SK-N-SH (cell line): Measurements from ENCODE around the gene DOHH. TPM values are rescaled to one million over a fixed set of nuclear protein-coding genes. Genes with fewer than 3 reads are reported as not detected.

Experiments
- CTCF ChIA-PET: fragments of 300-600, 350-600 bp; formaldehyde crosslinking; extraction: SDS; loops from one replicate; lab custom pipeline; 2021; lab: Yijun Ruan, JAX
- POLR2A ChIA-PET: fragments of 350-600 bp; sonication (Branson Sonifier 250); formaldehyde crosslinking; extraction: SDS; loops from one replicate; lab custom pipeline; 2020; ENCODE audit warnings: antibody characterized with exemption, inconsistent platforms; lab: Yijun Ruan, JAX
- DNase-seq: peaks from one replicate; pipeline ENCODE4 v3.0.0; 2012
- H2AFZ ChIP-seq: fragments of 200-600 bp; sonication (generic); 2 replicates; pipeline ENCODE4 v1.8.1; 2016; ENCODE audit warnings: antibody characterized with exemption, mild to moderate bottlenecking, low read depth
- H3F3A ChIP-seq: fragments of 200-600 bp; sonication (generic); replicated peaks from 2 replicates; pipeline ENCODE3; 2016; ENCODE audit warnings: antibody characterized with exemption, mild to moderate bottlenecking; ENCODE audit not compliant: insufficient read depth
- H3K27ac ChIP-seq, 2 experiments: fragments of 200-500 bp in 1 of 2; fragments of 200-600 bp in 1 of 2; sonication (Bioruptor generic) in 1 of 2; sonication (generic), shearing (Covaris generic) in 1 of 2; 2 replicates each; pipeline versions ENCODE4 v1.5.1 to v1.6.1; 2014 to 2016; ENCODE audit warnings: low read depth in 2 of 2, inconsistent platforms in 1 of 2, low read length in 1 of 2, mild to moderate bottlenecking in 1 of 2, mixed read lengths in 1 of 2
- H3K27me3 ChIP-seq: fragments of 200-600 bp; sonication (generic), shearing (Covaris generic); 2 replicates; pipeline ENCODE4 v1.6.1; 2016; ENCODE audit warnings: mixed run types; ENCODE audit not compliant: insufficient read depth
- H3K36me3 ChIP-seq, 2 experiments: fragments of 200-500 bp in 1 of 2; fragments of 200-600 bp in 1 of 2; sonication (Bioruptor generic) in 1 of 2; sonication (generic) in 1 of 2; replicated peaks in 1 of 2; 2 replicates each; pipeline versions ENCODE3 to v1.5.1; 2014 to 2016; ENCODE audit warnings: low read length in 1 of 2, mild to moderate bottlenecking in 1 of 2; ENCODE audit not compliant: insufficient read depth in 2 of 2, control insufficient read depth in 1 of 2
- H3K4me1 ChIP-seq, 2 experiments: fragments of 200-500 bp in 1 of 2; fragments of 200-600 bp in 1 of 2; sonication (Bioruptor generic) in 1 of 2; sonication (generic), shearing (Covaris generic) in 1 of 2; 2 replicates each; pipeline versions ENCODE4 v1.5.1 to v1.6.1; 2014 to 2016; ENCODE audit warnings: low read depth in 1 of 2, low read length in 1 of 2, mixed run types in 1 of 2; ENCODE audit not compliant: insufficient read depth in 2 of 2, control insufficient read depth in 1 of 2
- H3K4me2 ChIP-seq: fragments of 200-600 bp; sonication (generic), shearing (Covaris generic); 2 replicates; pipeline ENCODE4 v1.6.1; 2017; ENCODE audit warnings: mixed run types
- H3K4me3 ChIP-seq, 2 experiments: fragments of 200-500 bp in 1 of 2; fragments of 200-600 bp in 1 of 2; sonication (Bioruptor generic) in 1 of 2; sonication (generic), shearing (Covaris generic) in 1 of 2; 2 replicates each; pipeline versions ENCODE4 v1.5.1 to v1.8.1; 2014 to 2016; ENCODE audit warnings: low read depth in 2 of 2, inconsistent platforms in 1 of 2, low read length in 1 of 2, mild to moderate bottlenecking in 1 of 2, mixed read lengths in 1 of 2, moderate library complexity in 1 of 2
- H3K79me2 ChIP-seq: fragments of 200-600 bp; sonication (generic); 2 replicates; pipeline ENCODE4 v1.8.1; 2017; ENCODE audit warnings: mild to moderate bottlenecking; ENCODE audit not compliant: insufficient read depth
- H3K9ac ChIP-seq: fragments of 200-600 bp; sonication (generic); 2 replicates; pipeline ENCODE4 v1.6.1; 2017; ENCODE audit warnings: mixed run types
- H3K9me2 ChIP-seq: fragments of 200-600 bp; sonication (generic); 2 replicates; pipeline ENCODE4 v1.6.1; 2017; ENCODE audit warnings: mixed run types
- H3K9me3 ChIP-seq: fragments of 200-600 bp; sonication (generic); 2 replicates; pipeline ENCODE4 v1.6.1; 2017; ENCODE audit warnings: mixed run types, mild to moderate bottlenecking, moderate library complexity
- H4K20me1 ChIP-seq: fragments of 200-600 bp; sonication (generic); 2 replicates; pipeline ENCODE4 v1.6.1; 2017; ENCODE audit warnings: mild to moderate bottlenecking, mixed run types; ENCODE audit not compliant: insufficient read depth
- CHD2 ChIP-seq: fragments of 150-350 bp; IDR thresholded peaks from 2 replicates; pipeline ENCODE4 v1.6.1; 2018; ENCODE audit warnings: low read length; ENCODE audit not compliant: partially characterized antibody
- CTCF ChIP-seq: fragments of 200-600 bp; sonication (generic); IDR thresholded peaks from 2 replicates; pipeline ENCODE4 v1.6.1; 2017; ENCODE audit warnings: antibody characterized with exemption, mild to moderate bottlenecking, moderate library complexity
- EP300 ChIP-seq, 2 experiments: IDR thresholded peaks; 2 replicates each; pipeline versions ENCODE4 v1.4.0 to v1.6.1; 2012; ENCODE audit warnings: borderline replicate concordance in 1 of 2, low read depth in 1 of 2, low read length in 1 of 2
- FOXJ3 ChIP-seq: sonication (generic); formaldehyde crosslinking; IDR thresholded peaks from 2 replicates; pipeline ENCODE4 v1.5.1; 2020; ENCODE audit warnings: mild to moderate bottlenecking, missing genetic modification reagents
- GATA2 ChIP-seq: sonication (generic); formaldehyde crosslinking; IDR thresholded peaks from 2 replicates; pipeline ENCODE4 v1.5.0; 2020; ENCODE audit warnings: mild to moderate bottlenecking, missing genetic modification reagents
- IRF3 ChIP-seq: fragments of 150-350 bp; IDR thresholded peaks from 2 replicates; pipeline ENCODE4 v1.6.1; 2016; ENCODE audit warnings: mild to moderate bottlenecking, low read depth, low read length
- JUND ChIP-seq: IDR thresholded peaks from 2 replicates; pipeline ENCODE4 v1.4.0; 2012
- MXI1 ChIP-seq: IDR thresholded peaks from 2 replicates; pipeline ENCODE4 v1.6.1; 2012; ENCODE audit warnings: mild to moderate bottlenecking, low read depth, low read length, improper control_type of control experiment
- NFIC ChIP-seq: IDR thresholded peaks from 2 replicates; pipeline ENCODE4 v1.4.0; 2012; ENCODE audit warnings: borderline replicate concordance
- NRF1 ChIP-seq: IDR thresholded peaks from 2 replicates; pipeline ENCODE4 v1.6.1; 2012; ENCODE audit warnings: low read depth, mild to moderate bottlenecking, low read length
- POLR2AphosphoS5 ChIP-seq: IDR thresholded peaks from 2 replicates; pipeline ENCODE4 v1.6.1; 2012; ENCODE audit warnings: low read depth, low read length
- REST ChIP-seq: IDR thresholded peaks from 2 replicates; pipeline ENCODE4 v1.6.1; 2012; ENCODE audit warnings: mild to moderate bottlenecking, low read depth, low read length, moderate library complexity
- RFX5 ChIP-seq: IDR thresholded peaks from 2 replicates; pipeline ENCODE4 v1.6.1; 2012; ENCODE audit warnings: mild to moderate bottlenecking, improper control_type of control experiment, low read length
- RXRA ChIP-seq: IDR thresholded peaks from 2 replicates; pipeline ENCODE4 v1.4.0; 2012; ENCODE audit warnings: low read depth, mild to moderate bottlenecking, borderline replicate concordance
- SIN3A ChIP-seq: IDR thresholded peaks from 2 replicates; pipeline ENCODE4 v1.6.1; 2012; ENCODE audit warnings: low read depth, mild to moderate bottlenecking, low read length, moderate library complexity, borderline replicate concordance
- SMC3 ChIP-seq: IDR thresholded peaks from 2 replicates; pipeline ENCODE4 v1.6.1; 2012; ENCODE audit warnings: low read depth, low read length, improper control_type of control experiment
- TAF1 ChIP-seq: IDR thresholded peaks from 2 replicates; pipeline ENCODE4 v1.6.1; 2012; ENCODE audit warnings: low read depth, mild to moderate bottlenecking, low read length, moderate library complexity, borderline replicate concordance
- TCF12 ChIP-seq: IDR thresholded peaks from 2 replicates; pipeline ENCODE4 v1.4.0; 2012
- USF1 ChIP-seq: IDR thresholded peaks from 2 replicates; pipeline ENCODE4 v1.4.0; 2012; ENCODE audit warnings: low read depth, borderline replicate concordance
- ZBTB33 ChIP-seq: IDR thresholded peaks from 2 replicates; pipeline ENCODE4 v1.4.0; 2012; ENCODE audit warnings: low read depth, borderline replicate concordance
- WGBS: methylation state at CpG from one replicate; pipeline ENCODE4 v1.1.6; 2017; ENCODE audit warnings: low lambda C conversion rate; 5-methylcytosine and 5-hydroxymethylcytosine counted together
- polyA plus RNA-seq, 3 experiments: library from polyadenylated mRNA; depleted of rRNA; stranded (reverse); fragments of >200 nt; gene quantifications; 2 replicates each; pipeline ENCODE4 v1.2.3, GENCODE V29; 2012

Gene DOHH
- polyA plus RNA-seq, 1 of the 3 experiments (the other 2 are of a cell fraction): 14.3 TPM

GRCh38 chr19:3475449-3475848 is 25.0 kb downstream of the DOHH start:
- Histone ChIP-seq H2AFZ (no peak overlapping the region), H3K27ac (no peak overlapping the region), H4K20me1 (no peaks in the 10 kb centered on the region), H3K9ac (no peak overlapping the region), H3K79me2 (no peaks in the 10 kb centered on the region), H3K4me1 (no peaks in the 10 kb centered on the region; a peak in 1 of 4 replicates), H3K9me3 (no peaks in the 10 kb centered on the region), H3K9me2 (no peaks in the 10 kb centered on the region), H3K36me3 (no peaks in the 10 kb centered on the region), H3K4me3 (no peak overlapping the region), H3K27me3 (no peaks in the 10 kb centered on the region; the same call in 1 of the 2 replicates), H3K4me2 (no peak overlapping the region), H3F3A (peaks cover 13% of the 10 kb centered on the region)
- ChIA-PET POLR2A (no interaction called here), CTCF (no interaction called here)
- 18% methylated on average over 4 of the region's 4 CpGs for WGBS
- no peak for TF ChIP-seq EP300 (IDR thresholded peaks at IDR 0.05; ENCODE audit: borderline replicate concordance in 1 of 2, low read depth in 1 of 2, low read length in 1 of 2)
- no peak for TF ChIP-seq USF1
- no peak for TF ChIP-seq TCF12
- no peak for TF ChIP-seq ZBTB33
- no peak for TF ChIP-seq RXRA
- no peak for TF ChIP-seq CTCF
- TF ChIP-seq CHD2: no peak
- no peak for TF ChIP-seq NRF1
- no peak for TF ChIP-seq POLR2AphosphoS5
- no peak for TF ChIP-seq SMC3
- no peak for TF ChIP-seq MXI1
- TF ChIP-seq SIN3A: no peak
- no peak for TF ChIP-seq TAF1
- no peak for TF ChIP-seq REST
- TF ChIP-seq GATA2: no peak
- TF ChIP-seq FOXJ3 (CRISPR knock-in tag): no peak
- TF ChIP-seq JUND: no peak
- no peak for TF ChIP-seq IRF3
- TF ChIP-seq RFX5: no peak
- no peak for TF ChIP-seq NFIC
- no peak for DNase-seq
